Measurements from ENCODE around the gene NTM. TPM values are rescaled to one million over a fixed set of nuclear protein-coding genes. Genes with fewer than 3 reads are reported as not detected.

Gene NTM
- total and polyA plus RNA-seq, 8 donors, result 0.04 to 4.4 (median 0.50) TPM

DNA sequence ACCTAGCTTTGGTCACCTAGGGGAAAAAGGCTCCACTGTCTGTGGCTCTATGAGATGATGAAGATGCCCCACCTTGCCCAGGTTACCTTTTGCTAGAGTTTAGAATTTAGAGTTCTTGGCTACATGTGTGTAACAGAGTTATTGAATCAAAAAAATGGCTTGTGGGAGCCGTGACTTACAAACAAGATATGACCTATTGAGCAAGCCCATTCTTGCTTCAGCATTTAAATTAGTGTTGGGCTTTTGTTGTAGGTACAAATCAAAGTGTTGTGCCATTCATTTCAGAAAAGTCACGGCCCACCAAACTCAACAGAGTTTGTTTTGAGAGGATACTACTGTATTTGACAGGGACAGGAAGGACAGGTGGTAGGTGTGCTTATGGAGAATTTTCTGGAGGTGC, 768.8 kb downstream of the NTM start:
- H3K27ac ChIP-seq, result no peak overlapping the region
- H3K9me3 ChIP-seq, result no peaks in the 10 kb centered on the region
- no peak overlapping the region for H3K4me3 ChIP-seq
- 74% methylated on average over 2 of the region's 2 CpGs for WGBS, 2 donors
- intact Hi-C loops (cut with DNase I), result loop anchor here in 1 of 3 donors (10.0 kb wide), 1 partner anchor 254 kb away; no protein-coding TSS in a partner anchor
- no peak for ATAC-seq
- no peak for DNase-seq
- no peaks in the 10 kb centered on the region for H3K36me3 ChIP-seq
- H3K4me1 ChIP-seq, result no peaks in the 10 kb centered on the region
- TF ChIP-seq, protein P1, sequence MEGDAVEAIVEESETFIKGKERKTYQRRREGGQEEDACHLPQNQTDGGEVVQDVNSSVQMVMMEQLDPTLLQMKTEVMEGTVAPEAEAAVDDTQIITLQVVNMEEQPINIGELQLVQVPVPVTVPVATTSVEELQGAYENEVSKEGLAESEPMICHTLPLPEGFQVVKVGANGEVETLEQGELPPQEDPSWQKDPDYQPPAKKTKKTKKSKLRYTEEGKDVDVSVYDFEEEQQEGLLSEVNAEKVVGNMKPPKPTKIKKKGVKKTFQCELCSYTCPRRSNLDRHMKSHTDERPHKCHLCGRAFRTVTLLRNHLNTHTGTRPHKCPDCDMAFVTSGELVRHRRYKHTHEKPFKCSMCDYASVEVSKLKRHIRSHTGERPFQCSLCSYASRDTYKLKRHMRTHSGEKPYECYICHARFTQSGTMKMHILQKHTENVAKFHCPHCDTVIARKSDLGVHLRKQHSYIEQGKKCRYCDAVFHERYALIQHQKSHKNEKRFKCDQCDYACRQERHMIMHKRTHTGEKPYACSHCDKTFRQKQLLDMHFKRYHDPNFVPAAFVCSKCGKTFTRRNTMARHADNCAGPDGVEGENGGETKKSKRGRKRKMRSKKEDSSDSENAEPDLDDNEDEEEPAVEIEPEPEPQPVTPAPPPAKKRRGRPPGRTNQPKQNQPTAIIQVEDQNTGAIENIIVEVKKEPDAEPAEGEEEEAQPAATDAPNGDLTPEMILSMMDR (IDR thresholded peaks at IDR 0.05), result no peak
- H3K27me3 ChIP-seq, result no peaks in the 10 kb centered on the region
- FAIRE-seq, result no peak

DNA sequence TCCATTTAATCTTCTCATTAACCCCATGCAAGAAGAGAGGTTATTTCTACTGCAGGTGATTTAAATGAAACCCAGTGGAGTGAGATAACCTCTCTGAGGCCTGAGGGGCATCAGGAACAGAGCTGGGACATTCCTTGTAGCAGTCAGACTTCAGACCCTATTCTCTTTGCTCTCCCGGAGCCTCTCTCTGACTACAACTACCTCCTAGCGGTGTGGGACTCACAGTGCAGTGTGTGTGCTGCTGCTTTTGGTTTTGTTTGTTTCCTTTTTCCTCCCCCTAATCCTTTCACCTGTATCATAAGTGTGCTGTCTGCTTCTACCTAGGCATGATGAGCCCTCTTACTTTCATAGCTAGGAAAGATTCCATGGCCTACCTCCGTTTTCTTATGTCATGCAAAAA, 769.6 kb downstream of the NTM start:
- no peak for ATAC-seq
- H3K4me1 ChIP-seq, result no peaks in the 10 kb centered on the region
- 70 to 78% methylated on average over 3 of the region's 3 CpGs for WGBS, 2 donors
- H3K9me3 ChIP-seq, result no peaks in the 10 kb centered on the region
- no peak overlapping the region for H3K4me3 ChIP-seq
- TF ChIP-seq, protein P1 (IDR thresholded peaks at IDR 0.05), result no peak
- no peak overlapping the region for H3K27ac ChIP-seq
- H3K27me3 ChIP-seq, result no peaks in the 10 kb centered on the region
- FAIRE-seq, result no peak
- no peak for DNase-seq
- no peaks in the 10 kb centered on the region for H3K36me3 ChIP-seq
- intact Hi-C loops (cut with DNase I), result no loop called here

- H3K27ac ChIP-seq, result no peak overlapping the region
- no peak for FAIRE-seq
- no peak for DNase-seq
- TF ChIP-seq, protein P1 (IDR thresholded peaks at IDR 0.05), result no peak
- H3K4me1 ChIP-seq, result no peaks in the 10 kb centered on the region
- H3K4me3 ChIP-seq, result no peak overlapping the region
- no peak for ATAC-seq
- H3K27me3 ChIP-seq, result no peaks in the 10 kb centered on the region
- no peaks in the 10 kb centered on the region for H3K9me3 ChIP-seq
- H3K36me3 ChIP-seq, result no peaks in the 10 kb centered on the region
- intact Hi-C loops (cut with DNase I), result no loop called here
- WGBS, 2 donors, result 72 to 82% methylated on average over 9 of the region's 9 CpGs
Observed at GRCh38 chr11:132142121-132142520, 771.7 kb downstream of the NTM start.

GRCh38 chr11:132142554-132142953, 772.1 kb downstream of the NTM start:
- TF ChIP-seq, protein P1 (IDR thresholded peaks at IDR 0.05), result no peak
- H3K36me3 ChIP-seq, result no peaks in the 10 kb centered on the region
- no peak overlapping the region for H3K27ac ChIP-seq
- ATAC-seq, result no peak
- WGBS, 2 donors, result 69% methylated on average over 12 of the region's 12 CpGs
- FAIRE-seq, result no peak
- no peak overlapping the region for H3K4me3 ChIP-seq
- H3K9me3 ChIP-seq, result no peaks in the 10 kb centered on the region
- no peak for DNase-seq
- intact Hi-C loops (cut with DNase I), result no loop called here
- no peaks in the 10 kb centered on the region for H3K27me3 ChIP-seq
- no peaks in the 10 kb centered on the region for H3K4me1 ChIP-seq

DNA sequence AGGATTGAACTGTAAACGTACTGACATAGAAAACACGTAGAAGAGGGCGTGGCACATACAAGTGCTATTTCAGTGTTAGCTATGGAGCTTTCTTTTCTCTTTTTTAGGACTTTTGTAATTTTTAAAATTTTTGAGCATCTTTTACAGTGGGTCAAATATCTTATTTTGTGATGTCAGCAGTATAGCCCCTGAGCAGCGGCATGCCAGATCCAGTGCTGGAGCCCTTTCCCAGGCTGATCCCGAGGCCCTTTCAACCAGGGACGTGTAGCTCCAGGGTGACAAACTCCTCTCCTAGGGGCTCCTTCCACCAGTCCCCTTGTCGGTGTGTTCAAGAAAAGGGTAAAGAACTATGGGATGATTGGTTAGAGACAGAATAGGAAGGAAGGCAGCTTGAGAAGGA, 777.0 kb downstream of the NTM start:
- Histone ChIP-seq H3K4me1 (no peaks in the 10 kb centered on the region), H3K9me3 (no peaks in the 10 kb centered on the region), H3K27ac (no peak overlapping the region), H3K27me3 (no peaks in the 10 kb centered on the region), H3K4me3 (no peak overlapping the region), H3K36me3 (no peaks in the 10 kb centered on the region)
- FAIRE-seq (no peak), DNase-seq (no peak), ATAC-seq (no peak)
- TF ChIP-seq, protein P1 (IDR thresholded peaks at IDR 0.05), result no peak
- intact Hi-C loops (cut with DNase I), result no loop called here
- WGBS, 2 donors, result 68 to 80% methylated on average over 7 of the region's 7 CpGs
